Ascending aorta (tissue), 2 donors: ENCODE data around the gene OR7D4. TPM values are rescaled to one million over a fixed set of nuclear protein-coding genes. Genes with fewer than 3 reads are reported as not detected.

Experiments
- DNase-seq, 2 donors: peaks; one replicate each; pipeline ENCODE4 v3.0.0-alpha.2; 2019; ENCODE audit warnings: low spot score in 2 of 2
- H3K27ac ChIP-seq, 2 donors: fragments of 200-600 bp; sonication (generic); one replicate each; pipeline ENCODE4 v1.5.1; 2016 to 2017; ENCODE audit warnings: mild to moderate bottlenecking in 1 of 2
- H3K27me3 ChIP-seq: fragments of 200-600 bp; sonication (generic); one replicate; pipeline ENCODE4 v1.5.1; 2017
- H3K36me3 ChIP-seq, 2 donors: fragments of 200-600 bp; sonication (generic); one replicate each; pipeline ENCODE4 v1.5.1; 2016
- H3K4me1 ChIP-seq, 2 donors: fragments of 200-600 bp; sonication (generic); one replicate each; pipeline ENCODE4 v1.5.1; 2016 to 2017; ENCODE audit warnings: mild to moderate bottlenecking in 1 of 2
- H3K4me3 ChIP-seq, 2 donors: fragments of 200-600 bp; sonication (generic); one replicate each; pipeline ENCODE4 v1.5.1; 2016 to 2017; ENCODE audit warnings: mild to moderate bottlenecking in 1 of 2
- H3K9me3 ChIP-seq, 2 donors: fragments of 200-600 bp; sonication (generic); one replicate each; pipeline ENCODE4 v1.5.1; 2016
- intact Hi-C: fragments of 100-400 bp; cut with DNase I; formaldehyde crosslinking; loops from one replicate; pipeline ENCODE4 v1.15.1; 2023
- total RNA-seq: library from RNA; depleted of rRNA; stranded (reverse); fragments of >200 nt; gene quantifications from one replicate; pipeline ENCODE4 v1.1.0, GENCODE V29; 2016
- TF ChIP-seq, protein P1 (sequence below), 3 experiments: fragments of 200-600 bp in 2 of 3; fragments of 450-650 bp in 1 of 3; sonication (generic) in 2 of 3; IDR thresholded peaks; one replicate each; pipeline ENCODE4 v1.5.1; 2016 to 2019; ENCODE audit warnings: antibody characterized with exemption in 3 of 3, mild to moderate bottlenecking in 1 of 3, moderate library complexity in 1 of 3

The OR7D4 gene
- total RNA-seq, 1 donor from 2014 or later = not detected

DNA sequence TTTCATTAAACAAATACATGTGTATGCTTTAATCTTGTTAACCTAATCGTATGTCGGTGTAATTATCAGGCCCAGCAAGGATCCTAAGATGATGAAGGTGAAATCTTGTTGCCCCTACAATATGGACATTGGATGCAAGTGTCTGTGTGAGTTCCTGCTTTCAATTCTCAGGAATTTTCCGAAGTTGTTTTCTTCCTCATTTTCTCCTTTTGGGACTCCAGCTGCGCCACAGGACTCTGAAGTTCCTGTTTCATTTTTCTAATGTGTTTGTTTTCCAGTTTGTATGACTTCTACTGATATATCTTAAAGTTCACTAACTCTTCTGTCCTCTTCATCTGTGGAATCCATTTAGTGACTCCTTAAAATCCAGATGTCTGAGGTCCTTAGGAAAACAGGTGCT is 52.5 kb downstream of the OR7D4 start:
- Histone ChIP-seq H3K4me3 (no peak overlapping the region), H3K4me1 (no peaks in the 10 kb centered on the region), H3K9me3 (peaks cover 8 to 53% of the 10 kb centered on the region in 2 donors), H3K27ac (no peak overlapping the region), H3K27me3 (no peaks in the 10 kb centered on the region), H3K36me3 (peaks cover 32 to 50% of the 10 kb centered on the region in 2 donors)
- no peak for DNase-seq
- TF ChIP-seq, protein P1, sequence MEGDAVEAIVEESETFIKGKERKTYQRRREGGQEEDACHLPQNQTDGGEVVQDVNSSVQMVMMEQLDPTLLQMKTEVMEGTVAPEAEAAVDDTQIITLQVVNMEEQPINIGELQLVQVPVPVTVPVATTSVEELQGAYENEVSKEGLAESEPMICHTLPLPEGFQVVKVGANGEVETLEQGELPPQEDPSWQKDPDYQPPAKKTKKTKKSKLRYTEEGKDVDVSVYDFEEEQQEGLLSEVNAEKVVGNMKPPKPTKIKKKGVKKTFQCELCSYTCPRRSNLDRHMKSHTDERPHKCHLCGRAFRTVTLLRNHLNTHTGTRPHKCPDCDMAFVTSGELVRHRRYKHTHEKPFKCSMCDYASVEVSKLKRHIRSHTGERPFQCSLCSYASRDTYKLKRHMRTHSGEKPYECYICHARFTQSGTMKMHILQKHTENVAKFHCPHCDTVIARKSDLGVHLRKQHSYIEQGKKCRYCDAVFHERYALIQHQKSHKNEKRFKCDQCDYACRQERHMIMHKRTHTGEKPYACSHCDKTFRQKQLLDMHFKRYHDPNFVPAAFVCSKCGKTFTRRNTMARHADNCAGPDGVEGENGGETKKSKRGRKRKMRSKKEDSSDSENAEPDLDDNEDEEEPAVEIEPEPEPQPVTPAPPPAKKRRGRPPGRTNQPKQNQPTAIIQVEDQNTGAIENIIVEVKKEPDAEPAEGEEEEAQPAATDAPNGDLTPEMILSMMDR (IDR thresholded peaks at IDR 0.05) = no peak
- intact Hi-C loops = no loop called here

DNA sequence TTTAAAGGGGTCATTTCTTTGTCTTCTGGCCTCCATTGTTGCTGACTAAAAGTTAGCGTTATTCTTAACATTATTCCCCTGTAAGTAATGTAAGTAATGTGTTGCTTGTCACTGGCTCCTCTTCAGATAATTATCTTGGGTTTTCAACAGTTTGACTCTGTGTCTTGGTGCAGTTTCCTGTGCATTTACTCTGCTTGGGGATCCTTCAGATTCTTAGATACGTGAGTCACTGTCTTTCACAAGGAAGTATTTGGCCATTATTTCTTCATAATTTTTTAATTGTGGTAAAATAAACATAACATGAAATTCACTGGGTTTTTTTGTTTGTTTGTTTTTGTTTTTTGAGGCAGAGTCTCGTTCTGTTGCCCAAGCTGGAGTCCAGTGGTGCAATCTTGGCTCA is 54.1 kb downstream of the OR7D4 start:
- intact Hi-C loops = no loop called here
- Histone ChIP-seq H3K4me3 (no peak overlapping the region), H3K9me3 (peaks cover 23 to 69% of the 10 kb centered on the region in 2 donors), H3K27ac (no peak overlapping the region), H3K36me3 (peaks cover 48 to 66% of the 10 kb centered on the region in 2 donors), H3K4me1 (no peaks in the 10 kb centered on the region), H3K27me3 (no peaks in the 10 kb centered on the region)
- TF ChIP-seq, protein P1 (IDR thresholded peaks at IDR 0.05) = no peak
- no peak for DNase-seq

DNA sequence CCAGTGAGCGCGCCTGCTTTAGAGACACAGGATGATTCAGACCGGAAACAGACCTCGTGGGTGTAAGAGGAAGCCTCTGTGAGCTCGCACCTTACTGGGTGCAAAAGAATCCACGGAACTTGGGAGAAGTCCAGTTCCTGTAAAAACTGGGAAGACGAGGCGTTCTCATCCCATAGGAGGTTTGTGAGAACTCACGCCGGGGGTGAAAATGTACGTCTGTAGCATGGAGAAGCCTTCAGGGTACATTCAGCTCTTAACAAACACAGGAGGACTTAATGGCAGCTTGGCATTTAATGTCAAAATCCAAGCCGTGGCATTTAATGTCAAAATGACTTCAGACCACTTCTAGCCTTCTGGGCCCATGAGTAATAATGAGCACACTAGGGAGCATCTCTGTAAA is 58.0 kb downstream of the OR7D4 start:
- DNase-seq = no peak
- no peaks in the 10 kb centered on the region for H3K4me1 ChIP-seq
- peaks cover 82 to 100% of the 10 kb centered on the region in 2 donors for H3K36me3 ChIP-seq
- H3K27ac ChIP-seq = no peak overlapping the region
- intact Hi-C loops = no loop called here
- H3K27me3 ChIP-seq = no peaks in the 10 kb centered on the region
- H3K4me3 ChIP-seq = no peak overlapping the region
- H3K9me3 ChIP-seq = peaks cover 27 to 97% of the 10 kb centered on the region in 2 donors
- TF ChIP-seq, protein P1 (IDR thresholded peaks at IDR 0.05) = no peak

Other genes with a start within 250 kb of the OR7D4 start
- 0.32 TPM for gene MUC16, start 209.2 kb downstream of the OR7D4 start, total RNA-seq
- not detected for gene OR1M1, start 132.5 kb downstream of the OR7D4 start, total RNA-seq
- gene OR7G2, start 112.1 kb downstream of the OR7D4 start, total RNA-seq = not detected
- gene OR7G1, start 103.8 kb downstream of the OR7D4 start, total RNA-seq = not detected
- gene OR7G3, start 92.6 kb downstream of the OR7D4 start, total RNA-seq = not detected
- 22.0 TPM for gene ZNF317, start 79.2 kb downstream of the OR7D4 start, total RNA-seq
- gene OR7D2, start 40.6 kb downstream of the OR7D4 start, total RNA-seq = not detected
- not detected for gene OR7E24, start 31.3 kb upstream of the OR7D4 start, total RNA-seq
- 6.8 TPM for gene ZNF699, start 90.2 kb upstream of the OR7D4 start, total RNA-seq
- 1.5 TPM for gene ZNF559, start 104.6 kb upstream of the OR7D4 start, total RNA-seq
- gene ZNF177, start 143.4 kb upstream of the OR7D4 start, total RNA-seq = not detected
- gene ZNF266, start 216.0 kb upstream of the OR7D4 start, total RNA-seq = 54.2 TPM